RPMI8226 (cell line): ENCODE data around the gene F5.
"Not testable (repeated sequence)": the region's sequence is repeated elsewhere in the genome, so short reads cannot be mapped to it uniquely, and the experiment has no call there.

Experiments
- DNase-seq: peaks from one replicate; pipeline ENCODE4 v3.0.0-alpha.2; 2015

Gene F5

DNA sequence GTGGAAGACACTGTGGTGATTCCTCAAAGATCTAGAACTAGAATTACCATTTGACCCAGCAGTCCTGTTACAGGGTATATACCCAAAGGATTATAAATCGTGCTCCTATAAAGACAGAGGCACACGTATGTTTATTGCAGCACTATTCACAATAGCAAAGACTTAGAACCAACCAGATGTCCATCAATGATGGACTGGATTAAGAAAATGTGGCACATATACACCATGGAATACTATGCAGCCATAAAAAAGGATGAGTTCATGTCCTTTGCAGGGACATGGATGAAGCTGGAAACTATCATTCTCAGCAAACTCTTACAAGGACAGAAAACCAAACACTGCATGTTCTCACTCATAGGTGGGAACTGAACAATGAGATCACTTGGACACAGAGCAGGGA lies 82.7 kb downstream of the F5 start:
- DNase-seq, result not testable (repeated sequence)

DNA sequence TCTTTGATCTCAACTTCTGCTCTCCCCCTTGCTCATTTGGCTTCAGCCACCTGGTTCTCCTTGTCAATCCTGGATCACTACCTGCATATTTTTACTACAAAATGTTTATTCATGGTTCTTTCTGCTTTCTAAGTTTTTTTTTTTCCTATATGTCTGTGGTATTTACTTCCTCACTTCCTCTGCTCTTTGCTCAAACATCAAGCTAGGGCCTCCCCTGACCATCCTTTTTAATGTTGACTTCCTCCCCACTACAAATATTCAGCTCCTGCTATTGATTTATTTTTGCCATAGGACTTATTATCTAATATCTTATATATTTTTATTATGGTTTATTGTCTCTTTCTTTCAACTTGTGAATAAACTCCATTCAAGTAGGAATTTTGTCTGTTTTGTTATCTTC lies 86.5 kb downstream of the F5 start:
- DNase-seq, result no peak

DNA sequence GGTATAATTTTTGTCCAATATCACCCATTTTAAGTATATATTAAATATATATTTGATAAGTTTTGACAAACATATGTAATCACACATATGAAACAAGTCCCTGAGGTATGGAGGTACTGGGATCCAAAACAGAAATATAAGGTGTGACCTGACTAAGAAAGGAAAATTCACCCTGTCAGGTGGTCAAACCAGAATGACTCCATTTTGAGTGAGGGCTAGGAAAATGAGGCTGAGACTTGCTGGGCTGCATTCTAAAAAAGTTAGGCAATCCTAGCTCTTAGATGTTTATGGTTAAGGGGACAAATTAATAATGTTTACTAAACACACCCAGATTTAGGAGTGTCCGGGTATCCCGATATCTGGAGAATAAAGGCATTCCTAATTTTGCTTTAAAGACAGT lies 89.0 kb downstream of the F5 start:
- no peak for DNase-seq

DNA sequence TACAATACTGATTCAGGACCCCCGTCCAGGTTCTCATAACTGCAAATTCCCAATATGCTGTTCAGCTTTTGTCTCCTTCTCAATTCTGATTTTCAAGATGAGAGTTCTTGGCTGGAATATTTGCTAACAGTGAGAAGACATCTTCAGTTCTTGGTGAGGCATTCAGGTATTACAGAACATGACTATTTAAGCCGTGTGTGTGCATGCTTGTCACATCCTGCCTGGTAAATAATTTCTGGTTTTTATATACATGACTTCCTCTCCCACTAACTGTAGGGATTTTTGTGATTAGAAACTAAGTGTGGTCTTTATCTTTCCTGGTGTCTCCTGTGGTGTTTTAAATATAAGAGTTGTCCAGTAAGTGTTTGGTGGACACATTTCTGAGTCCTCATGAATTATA lies 90.4 kb downstream of the F5 start:
- DNase-seq, result no peak

DNA sequence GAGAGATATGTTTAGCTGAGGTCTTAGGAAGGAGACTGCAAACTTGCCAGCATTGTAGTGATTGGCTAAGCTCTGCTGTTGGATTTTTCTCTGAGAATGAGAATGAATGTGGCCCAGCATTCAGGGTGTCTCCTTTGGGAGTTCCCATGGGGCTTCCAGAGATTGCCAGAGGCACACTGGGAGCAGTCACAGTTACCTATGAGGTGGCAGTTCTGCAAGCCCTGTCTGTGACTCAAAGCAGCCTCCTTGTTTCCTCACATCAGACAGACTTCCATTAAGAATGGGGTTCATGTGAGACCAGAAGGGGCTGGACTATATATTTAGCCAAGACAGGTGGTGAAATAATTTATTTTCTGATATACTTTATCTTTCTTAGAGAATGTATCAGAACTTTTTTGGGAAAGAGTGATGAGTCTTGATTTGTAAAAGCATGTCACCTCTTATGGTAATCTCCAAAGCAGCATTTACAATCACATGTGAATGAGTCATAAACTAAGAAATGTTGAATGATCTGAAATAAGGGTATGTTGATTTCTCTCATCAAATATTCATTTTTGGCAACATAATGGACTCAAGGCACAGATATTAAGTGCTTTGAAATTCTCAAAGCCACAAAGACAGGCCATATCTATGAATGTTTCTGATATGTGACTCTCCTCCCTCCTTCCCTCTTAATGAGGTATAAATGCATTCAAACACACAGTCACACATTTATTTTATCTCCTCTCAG lies 91.1 kb downstream of the F5 start:
- DNase-seq, result no peak

DNA sequence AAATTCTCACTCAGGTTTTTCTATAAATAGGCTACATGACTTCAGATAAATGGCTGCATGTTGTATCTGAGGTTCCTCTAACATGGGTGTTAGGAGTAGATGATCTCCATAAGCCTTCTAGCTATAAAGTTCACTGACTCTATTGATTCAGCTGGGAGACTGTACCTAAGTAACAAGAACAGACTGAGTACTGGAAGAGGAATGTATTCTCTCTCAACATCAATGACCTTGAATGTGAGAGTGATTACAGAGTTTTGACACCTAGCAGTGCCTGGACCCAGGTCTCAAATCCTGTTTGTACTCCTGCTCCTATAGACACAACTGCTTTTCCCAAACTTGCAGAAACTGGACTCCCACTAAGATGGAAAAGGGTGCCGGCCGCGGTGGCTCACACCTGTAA lies 91.9 kb downstream of the F5 start:
- DNase-seq, result no peak

DNA sequence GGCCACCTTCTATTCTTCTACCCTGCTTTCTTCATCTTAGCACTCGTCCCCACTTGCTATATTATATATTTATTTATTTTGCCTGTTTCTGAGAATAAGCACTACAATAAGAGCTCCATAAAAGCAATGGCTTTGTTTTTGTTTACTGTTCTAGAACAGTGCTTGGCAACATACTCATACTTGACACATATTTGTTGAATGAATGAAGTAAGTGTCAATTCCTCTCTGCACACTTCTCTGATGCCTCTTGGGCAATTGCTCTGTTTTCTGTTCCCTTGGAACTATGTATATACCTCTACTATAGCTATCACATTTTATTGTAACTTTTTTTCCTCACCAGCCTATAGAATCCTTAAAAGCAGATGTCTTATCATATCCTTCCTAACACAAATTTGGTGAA lies 93.0 kb downstream of the F5 start:
- DNase-seq, result no peak

DNA sequence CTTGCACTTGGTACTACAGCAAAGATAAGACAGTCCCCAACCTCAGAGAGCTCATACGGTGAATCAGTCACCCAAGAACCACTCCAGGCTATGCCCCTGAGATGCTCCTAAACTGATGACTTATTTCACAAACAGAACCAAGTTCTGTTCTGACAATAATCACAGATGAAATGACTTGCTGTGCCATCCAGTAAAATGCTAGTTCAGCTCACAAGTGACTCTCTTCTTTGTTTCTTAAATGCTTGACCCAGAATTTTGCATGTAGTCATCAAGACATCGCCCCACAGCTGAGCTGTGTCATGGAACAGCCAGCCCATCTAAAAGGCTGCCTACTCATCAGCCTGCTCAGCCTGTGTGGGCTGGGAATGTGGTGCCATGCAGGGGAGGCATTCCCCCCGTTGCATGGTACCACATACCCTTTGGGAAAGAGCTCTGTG lies 94.4 kb downstream of the F5 start:
- no peak for DNase-seq

DNA sequence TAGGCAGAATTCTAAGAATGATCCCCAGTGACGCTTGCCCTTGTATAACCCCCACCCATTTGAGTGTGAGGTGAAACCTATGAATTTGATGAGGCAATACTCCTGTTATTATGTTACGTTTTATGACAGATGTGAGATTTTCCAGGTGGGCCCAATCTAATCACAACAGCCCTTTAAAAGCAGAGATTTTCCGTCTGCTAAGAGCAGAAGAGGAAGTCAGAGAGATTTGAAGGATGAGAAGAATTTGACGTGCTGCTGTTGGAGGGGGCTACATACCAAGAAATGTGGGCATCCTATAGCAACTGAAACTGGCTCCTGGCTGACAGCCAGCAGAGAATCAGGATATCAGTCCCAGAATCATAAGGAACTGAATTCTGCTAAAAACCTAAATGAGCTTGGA lies 98.1 kb downstream of the F5 start:
- no peak for DNase-seq

DNA sequence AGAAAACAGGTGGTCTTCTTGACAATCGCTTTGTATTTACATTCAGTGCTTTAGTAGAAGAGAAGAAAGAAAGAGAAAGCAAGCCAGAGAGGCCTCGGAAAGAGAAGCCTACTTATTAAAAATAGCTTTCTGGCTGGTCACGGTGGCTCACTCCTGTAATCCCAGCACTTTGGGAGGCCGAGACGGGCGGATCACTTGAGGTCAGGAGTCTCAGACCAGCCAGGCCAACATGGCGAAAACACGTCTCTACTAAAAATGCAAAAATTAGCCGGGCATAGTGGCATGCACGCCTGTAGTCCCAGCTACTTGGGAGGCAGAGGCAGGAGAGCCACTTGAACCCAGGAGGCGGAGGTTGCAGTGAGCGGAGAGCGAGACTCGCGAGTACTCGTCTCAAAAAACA lies 98.7 kb downstream of the F5 start:
- DNase-seq, result no peak

DNA sequence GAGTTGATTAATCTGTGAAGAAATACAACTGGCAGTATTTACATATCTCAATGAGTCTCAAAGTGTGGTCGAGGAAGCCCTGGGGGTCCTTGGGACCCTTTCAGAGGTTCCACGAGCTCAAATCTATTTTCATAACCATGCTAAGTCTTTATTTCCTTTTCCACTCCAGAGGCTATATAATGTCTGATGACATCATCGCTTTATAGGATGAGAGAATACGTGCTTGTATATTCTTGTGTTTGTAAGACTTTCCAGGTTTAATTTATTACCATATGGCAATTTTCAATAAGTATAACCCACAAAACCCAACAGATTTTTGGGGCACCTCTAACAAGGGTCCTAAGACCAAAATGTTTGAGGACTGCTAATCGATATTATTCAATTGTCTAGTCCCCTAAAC lies 99.1 kb downstream of the F5 start:
- no peak for DNase-seq

DNA sequence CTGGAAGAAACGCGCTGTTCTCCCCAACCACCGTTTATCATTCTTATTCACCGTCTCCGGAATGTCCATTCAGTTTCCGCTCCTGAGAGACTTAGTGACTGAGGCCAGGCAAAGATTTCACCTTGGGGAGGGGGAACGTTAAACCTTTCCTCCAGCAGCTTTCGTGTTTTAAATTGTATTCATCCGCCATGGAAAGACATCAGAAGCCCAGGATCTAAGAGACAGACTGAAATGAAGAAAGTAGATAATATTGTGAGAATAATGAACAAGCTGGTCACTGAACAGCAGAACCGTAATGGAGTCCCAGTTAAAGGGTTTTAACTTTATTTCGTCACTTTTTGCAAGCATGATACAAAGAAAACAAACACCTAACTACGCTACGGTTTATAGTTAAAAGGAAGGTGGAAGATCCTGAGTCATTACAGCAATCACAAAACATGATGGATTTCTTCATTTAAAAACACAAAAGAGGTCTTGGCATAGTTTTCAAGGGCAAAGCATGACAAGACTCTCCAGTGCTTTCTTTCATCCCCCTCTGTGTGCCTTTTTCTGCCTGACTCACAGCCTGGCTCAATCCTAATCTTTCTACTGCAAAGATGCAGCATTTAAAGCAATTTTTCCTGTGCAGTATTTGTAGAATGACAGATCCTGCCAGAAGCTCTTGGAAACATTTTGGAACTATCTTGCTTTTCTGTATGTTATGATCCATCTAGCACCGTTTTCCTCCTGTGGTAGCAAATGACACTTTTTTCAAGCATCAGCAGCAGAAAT lies 99.8 kb downstream of the F5 start:
- no peak for DNase-seq

DNA sequence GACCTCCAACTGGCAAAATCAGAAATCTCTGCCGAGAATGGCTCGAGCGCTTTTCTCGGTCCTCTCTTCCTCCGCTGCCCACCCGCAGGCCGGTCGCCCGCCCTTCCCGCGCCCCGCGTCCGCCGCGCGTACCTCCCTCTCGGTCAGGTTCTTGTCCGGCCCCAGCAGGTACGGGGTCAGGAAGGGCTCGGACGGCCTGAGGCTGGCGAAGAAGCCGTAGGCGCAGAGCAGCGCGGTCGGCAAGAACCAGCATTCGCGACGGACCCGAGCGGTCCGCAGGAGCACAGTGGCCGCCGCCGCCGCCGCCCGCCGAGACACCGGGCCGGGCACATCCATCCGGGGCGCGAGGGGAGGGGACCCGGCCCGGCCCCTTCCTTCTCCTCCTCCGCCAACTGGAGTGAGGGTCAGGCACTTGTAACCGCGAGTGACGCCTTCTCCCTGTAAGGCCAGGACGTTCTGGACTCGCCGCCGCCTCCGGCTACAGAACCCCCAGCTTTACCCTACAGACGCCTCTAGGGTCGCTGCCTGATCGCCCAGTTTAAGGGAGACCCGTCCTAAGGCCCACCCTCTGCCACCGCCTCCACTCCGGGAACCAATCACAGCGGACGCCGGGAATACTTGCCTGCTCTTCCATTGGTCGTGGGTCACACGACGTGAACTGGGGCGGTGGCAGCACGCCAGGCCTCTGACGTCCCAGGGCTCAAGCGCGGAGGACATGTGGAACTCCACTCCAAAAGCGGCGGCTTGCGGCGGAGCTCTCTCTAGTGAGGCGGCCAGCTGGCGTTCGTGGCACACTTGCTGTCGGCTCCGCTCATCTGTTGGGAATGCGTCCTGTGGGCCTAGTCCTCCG lies 100.6 kb downstream of the F5 start, which contains the start of gene SLC19A2:
Gene SLC19A2 (minus strand): TSS at position 514 of the 850 bp plus-strand sequence. CDS start 178 bp downstream, at position 336.
- DNase-seq, result peak; percentile 100

DNA sequence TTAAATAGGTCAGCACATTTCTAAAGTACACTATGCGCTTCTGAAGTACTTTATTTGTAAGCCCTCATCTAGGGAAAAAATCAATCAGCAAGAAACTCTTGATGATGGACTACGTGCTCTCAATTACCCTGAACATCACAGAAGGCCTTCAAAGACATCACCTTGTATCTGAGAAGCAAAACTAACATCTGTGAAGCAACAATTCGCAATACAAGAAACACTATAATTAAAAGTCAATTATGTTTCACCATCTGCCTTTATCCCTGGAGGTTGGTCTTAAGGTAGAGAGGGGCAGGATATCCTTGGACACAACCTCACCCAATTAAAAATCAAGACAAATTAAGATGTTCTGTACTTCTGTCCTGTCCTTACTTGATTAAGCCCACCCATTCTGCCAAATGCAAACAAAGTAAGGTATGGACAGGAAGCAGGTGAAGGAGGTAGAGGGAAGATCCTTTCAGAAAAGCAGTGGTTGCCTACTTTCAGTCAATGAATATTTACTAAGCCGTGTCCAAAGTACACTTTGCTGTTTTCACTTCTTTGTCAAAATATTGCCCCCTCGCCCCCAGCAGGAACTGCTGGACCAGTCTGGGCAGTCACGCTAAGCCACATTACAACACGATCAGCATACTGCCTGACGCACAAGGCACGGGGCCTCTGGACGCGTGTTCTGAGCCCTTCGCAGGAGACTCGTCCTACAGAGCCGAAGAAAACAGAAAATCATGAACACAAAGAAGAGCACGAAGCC lies 101.4 kb downstream of the F5 start:
- DNase-seq, result peak; percentile 60

DNA sequence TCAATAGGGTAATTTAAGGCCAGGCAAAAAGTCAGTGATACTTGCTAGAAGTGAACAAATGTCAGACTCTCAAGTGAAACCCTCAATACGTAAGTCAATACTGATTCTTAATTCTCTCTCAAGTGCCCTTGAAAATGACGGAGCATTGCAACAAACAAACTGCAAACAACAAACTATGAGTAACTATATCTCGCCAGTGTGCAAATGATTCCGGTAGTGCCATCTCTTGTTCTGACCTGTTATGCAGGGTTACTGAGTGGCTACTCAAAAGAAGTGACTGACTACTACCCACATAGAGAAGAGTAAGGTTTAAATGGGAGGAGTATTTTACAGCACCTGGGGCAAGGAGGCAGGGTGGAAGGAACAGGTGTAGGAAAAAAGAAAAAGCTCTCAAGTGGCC lies 102.2 kb downstream of the F5 start:
- no peak for DNase-seq

DNA sequence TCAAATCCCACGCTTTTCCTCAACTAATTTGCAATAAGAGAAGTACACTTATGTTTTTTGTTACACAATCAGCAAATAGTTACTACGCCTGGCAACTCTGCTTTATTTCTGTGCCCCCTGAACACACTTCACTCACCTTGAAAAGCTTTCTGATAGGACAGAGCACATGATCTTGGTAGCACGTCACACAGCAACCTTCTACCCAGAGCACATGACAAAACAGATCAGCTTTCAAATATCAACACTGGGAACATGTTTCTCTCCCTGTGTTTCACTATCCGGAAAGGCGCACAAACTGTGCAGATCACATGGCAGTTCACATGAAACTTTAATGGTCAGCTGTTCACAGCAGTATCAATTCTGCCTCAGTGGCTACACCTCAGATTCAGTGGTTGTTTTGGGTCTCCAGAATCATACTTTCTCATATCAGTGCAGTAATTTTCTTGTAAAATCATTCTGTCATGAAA lies 102.7 kb downstream of the F5 start:
- DNase-seq, result no peak

DNA sequence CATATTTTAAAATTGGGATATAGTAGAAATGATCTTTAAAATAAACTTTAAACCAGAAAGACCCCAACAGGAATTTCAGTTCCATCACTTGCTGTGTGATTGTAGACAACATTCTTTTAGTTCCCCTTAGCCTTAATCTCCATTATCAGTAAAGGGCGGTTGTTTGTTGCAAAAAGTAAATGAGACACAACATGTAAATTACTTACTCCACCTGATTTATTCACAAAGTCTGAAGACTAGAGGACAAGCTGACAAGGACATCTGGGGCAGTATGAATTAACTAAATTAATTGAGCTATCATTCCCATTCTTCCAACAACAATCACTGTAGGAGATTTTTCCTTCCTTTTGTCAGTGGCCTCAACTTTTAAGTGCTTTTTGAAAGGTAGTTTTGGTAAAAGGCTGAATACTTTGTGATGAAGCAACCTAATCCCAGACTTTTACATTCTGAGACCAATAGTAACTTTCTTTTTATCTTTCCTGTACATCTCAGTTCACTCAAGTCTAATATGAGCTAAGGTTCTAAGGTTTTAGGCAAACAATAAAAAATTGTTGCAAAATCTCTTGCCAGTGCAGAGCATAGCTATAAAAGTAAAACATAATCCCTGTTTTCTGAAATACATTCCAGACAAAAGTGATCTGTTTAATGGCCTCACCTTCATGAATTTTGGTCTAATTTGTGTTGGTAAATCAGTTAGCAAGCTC lies 106.8 kb downstream of the F5 start:
- no peak for DNase-seq

DNA sequence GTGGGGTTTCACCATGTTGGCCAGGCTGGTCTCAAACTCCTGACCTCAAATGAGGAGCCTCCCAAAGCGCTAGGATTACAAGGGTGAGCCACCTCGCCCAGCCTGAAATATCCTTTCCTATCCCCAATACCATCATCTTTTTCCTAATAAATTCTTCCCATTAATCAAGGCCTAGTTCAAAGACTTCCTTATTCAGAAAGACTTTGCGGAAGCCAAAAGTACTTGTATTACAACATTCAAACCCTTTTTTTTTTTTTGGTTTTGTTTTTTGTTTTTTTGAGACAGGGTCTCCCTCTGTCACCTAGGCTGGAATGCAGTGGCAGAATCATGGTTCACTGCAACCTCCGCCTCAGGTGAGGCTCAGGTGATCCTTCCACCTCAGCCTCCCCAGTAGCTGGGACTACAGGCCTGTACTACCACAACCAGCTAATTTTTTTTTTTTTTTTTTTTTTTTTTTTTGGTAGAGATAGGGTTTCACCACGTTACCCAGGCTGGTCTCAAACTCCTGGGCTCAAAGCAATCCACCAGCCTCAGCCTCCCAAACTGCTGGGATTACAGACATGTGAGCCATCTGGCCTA lies 108.1 kb downstream of the F5 start:
- no peak for DNase-seq

DNA sequence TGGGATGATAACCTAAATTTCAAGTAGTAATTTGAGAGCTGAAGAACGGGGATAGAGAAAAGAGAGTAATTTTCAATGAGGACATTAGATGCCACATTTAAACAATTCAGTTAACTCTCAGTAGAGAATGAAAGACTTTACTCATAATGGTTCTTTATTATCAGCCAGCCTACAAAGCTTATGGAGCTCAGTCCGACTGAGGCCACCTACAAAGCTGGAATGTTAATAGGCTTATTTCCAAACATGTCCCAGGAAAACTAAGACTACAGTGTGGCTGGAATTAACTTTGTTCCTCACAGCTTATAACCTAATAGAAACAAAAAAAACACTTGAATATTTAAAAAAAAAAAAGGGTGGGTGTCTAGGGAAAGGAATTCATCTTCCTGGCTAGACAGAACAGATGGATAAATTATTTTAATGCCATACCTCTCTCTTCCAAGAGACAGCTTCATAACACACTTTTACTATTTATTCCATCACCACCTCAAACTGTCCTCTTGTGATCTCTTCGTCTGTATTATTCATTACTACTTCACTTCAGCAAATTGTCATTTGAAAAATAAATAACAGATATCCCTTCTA lies 110.4 kb downstream of the F5 start:
- DNase-seq, result no peak

DNA sequence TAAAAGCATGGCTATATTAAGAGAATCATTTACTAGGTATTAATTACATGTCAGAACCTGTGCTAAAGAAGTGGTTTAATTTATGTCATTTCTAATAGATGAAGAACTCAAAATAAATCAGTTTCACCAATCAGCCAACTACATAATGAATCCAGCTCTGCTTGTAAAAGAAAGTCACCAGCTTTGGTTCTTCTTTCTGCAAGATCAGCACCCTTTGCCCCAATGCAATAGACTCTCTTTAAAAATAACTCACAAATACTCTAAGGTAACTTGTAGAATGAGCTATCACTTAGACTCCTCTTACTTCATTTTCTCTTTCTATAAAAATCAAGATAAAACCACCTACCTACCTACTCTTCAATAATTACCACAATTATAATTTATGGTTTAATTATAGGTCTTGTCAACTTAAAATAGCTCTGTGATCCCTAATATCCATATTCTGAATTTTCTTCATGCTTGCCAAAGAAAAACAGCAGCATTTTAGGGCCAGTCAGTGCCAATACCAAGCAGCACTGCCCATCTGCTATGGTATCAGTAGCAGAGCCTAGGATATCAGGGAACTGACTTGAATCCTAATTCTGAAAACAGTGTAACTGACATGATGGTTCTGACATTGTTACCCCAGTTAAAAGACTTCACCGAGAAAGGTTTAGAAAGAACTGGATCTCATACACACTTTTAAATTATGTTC lies 111.8 kb downstream of the F5 start:
- no peak for DNase-seq

DNA sequence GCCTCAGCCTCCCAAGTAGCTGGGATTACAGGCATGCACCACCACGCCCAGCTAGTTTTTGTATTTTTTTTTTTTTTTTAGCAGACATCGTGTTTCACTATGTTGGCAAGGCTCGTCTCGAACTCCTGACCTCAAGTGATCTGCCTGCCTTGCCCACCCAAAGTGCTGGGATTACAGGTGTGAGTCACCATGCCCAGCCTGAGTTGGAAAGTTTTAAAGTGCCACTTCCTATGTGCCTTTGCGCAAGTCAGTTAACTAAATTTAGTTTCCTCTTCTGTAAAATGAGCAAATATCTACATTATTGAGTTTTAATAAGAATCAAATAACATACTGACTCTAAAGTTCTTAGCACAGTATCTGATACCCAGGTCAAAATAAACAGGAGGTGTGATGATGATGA lies 112.9 kb downstream of the F5 start:
- no peak for DNase-seq
